ENCODE results near the gene GRIK5.

The GRIK5 gene

GRCh38 chr19:42096255-42096837 lies 26.3 kb upstream of the GRIK5 start:
- Histone ChIP-seq H3K79me2 (ENCODE audit: control insufficient read depth, low read length) (no peaks in the 10 kb centered on the region), H3K36me3 (ENCODE audit: control insufficient read depth, low read length) (peaks cover 85% of the 10 kb centered on the region), H3F3A (ENCODE audit: control insufficient read depth, insufficient read depth) (0 out of 2 replicates have a peak, but pooled peaks cover 9% of the 10 kb centered on the region), H3K27me3 (ENCODE audit: control insufficient read depth, low read length) (no peaks in the 10 kb centered on the region), H3K9me3 (ENCODE audit: control insufficient read depth, insufficient read depth, low read length) (no peaks in the 10 kb centered on the region), H3K27ac (ENCODE audit: low read depth, low read length) (no peak overlapping the region), H3K9me2 (replicated peaks; ENCODE audit: control insufficient read depth, low read length) (no peaks in the 10 kb centered on the region), H3K4me1 (ENCODE audit: control insufficient read depth, low read length) (peaks cover 6% of the 10 kb centered on the region; the same call in 1 of the 2 replicates), H4K20me1 (ENCODE audit: control insufficient read depth, insufficient read depth, low read depth, low read length) (no peaks in the 10 kb centered on the region), H3K4me2 (ENCODE audit: low read length) (no peak overlapping the region), H3K4me3 (ENCODE audit: low read length) (no peak overlapping the region)
- no peak for TF ChIP-seq CTCF (IDR thresholded peaks at IDR 0.05; ENCODE audit: low read depth, low read length, poor library complexity, severe bottlenecking)
- no peak for TF ChIP-seq EZH2phosphoT487 (IDR thresholded peaks at IDR 0.05; ENCODE audit: borderline replicate concordance, low read length)

GRCh38 chr19:42095814-42096230 lies 25.8 kb upstream of the GRIK5 start:
- H3K79me2 ChIP-seq (ENCODE audit: control insufficient read depth, low read length), result no peaks in the 10 kb centered on the region
- no peaks in the 10 kb centered on the region for H3K9me3 ChIP-seq (ENCODE audit: control insufficient read depth, insufficient read depth, low read length)
- no peaks in the 10 kb centered on the region for H3K9me2 ChIP-seq (replicated peaks; ENCODE audit: control insufficient read depth, low read length)
- peaks cover 9% of the 10 kb centered on the region; the same call in 1 of the 2 replicates for H3F3A ChIP-seq (ENCODE audit: control insufficient read depth, insufficient read depth)
- H3K4me3 ChIP-seq (ENCODE audit: low read length), result no peak overlapping the region
- H3K27ac ChIP-seq (ENCODE audit: low read depth, low read length), result no peak overlapping the region
- no peak overlapping the region for H3K4me2 ChIP-seq (ENCODE audit: low read length)
- no peaks in the 10 kb centered on the region for H3K27me3 ChIP-seq (ENCODE audit: control insufficient read depth, low read length)
- H4K20me1 ChIP-seq (ENCODE audit: control insufficient read depth, insufficient read depth, low read depth, low read length), result no peaks in the 10 kb centered on the region
- no peak for TF ChIP-seq EZH2phosphoT487 (IDR thresholded peaks at IDR 0.05; ENCODE audit: borderline replicate concordance, low read length)
- no peak for TF ChIP-seq CTCF (IDR thresholded peaks at IDR 0.05; ENCODE audit: low read depth, low read length, poor library complexity, severe bottlenecking)
- peaks cover 82% of the 10 kb centered on the region for H3K36me3 ChIP-seq (ENCODE audit: control insufficient read depth, low read length)
- peaks cover 10% of the 10 kb centered on the region; the same call in 1 of the 2 replicates for H3K4me1 ChIP-seq (ENCODE audit: control insufficient read depth, low read length)

DNA sequence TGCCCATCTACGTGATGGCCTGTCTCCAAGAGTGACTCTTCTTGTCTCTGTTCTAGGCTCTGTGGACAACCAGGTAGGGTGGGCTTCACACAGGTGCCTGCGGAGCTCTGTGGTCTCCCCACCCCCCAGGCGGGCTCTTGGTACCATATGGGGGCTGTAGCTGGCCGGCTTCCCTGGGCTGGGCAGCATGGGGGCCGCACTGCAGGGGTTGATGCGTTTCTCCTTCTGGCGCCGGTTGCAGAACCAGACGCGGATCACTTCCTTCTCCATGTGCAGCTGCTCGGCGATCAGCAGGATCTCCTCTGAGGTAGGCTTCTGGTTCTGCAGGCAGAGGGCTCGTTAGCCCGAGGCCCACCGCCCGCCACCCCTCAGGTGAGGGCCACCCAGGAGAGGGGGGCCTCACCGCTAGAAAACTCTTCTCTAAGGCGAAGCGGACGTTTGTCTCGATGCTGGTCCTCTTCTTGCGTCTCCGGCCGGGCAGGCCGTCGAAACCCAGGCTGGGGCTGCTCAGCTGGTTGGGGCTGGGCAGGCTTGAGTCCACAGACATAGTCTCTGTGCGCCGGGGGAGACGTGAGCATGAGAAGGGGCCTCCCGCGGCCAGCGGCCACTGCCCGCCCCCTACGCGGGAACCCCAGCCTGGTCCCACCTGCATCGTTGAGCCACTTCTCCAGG lies 25.3 kb upstream of the GRIK5 start:
- Histone ChIP-seq H3K27ac (ENCODE audit: low read depth, low read length) (no peak overlapping the region), H3K4me3 (ENCODE audit: low read length) (no peak overlapping the region), H3K4me2 (ENCODE audit: low read length) (no peak overlapping the region), H3F3A (ENCODE audit: control insufficient read depth, insufficient read depth) (peaks cover 9% of the 10 kb centered on the region; the same call in 1 of the 2 replicates), H3K27me3 (ENCODE audit: control insufficient read depth, low read length) (no peaks in the 10 kb centered on the region), H3K36me3 (ENCODE audit: control insufficient read depth, low read length) (peaks cover 83% of the 10 kb centered on the region), H4K20me1 (ENCODE audit: control insufficient read depth, insufficient read depth, low read depth, low read length) (no peaks in the 10 kb centered on the region), H3K9me2 (replicated peaks; ENCODE audit: control insufficient read depth, low read length) (no peaks in the 10 kb centered on the region), H3K4me1 (ENCODE audit: control insufficient read depth, low read length) (peaks cover 15% of the 10 kb centered on the region), H3K9me3 (ENCODE audit: control insufficient read depth, insufficient read depth, low read length) (no peaks in the 10 kb centered on the region), H3K79me2 (ENCODE audit: control insufficient read depth, low read length) (no peaks in the 10 kb centered on the region)
- TF ChIP-seq EZH2phosphoT487 (IDR thresholded peaks at IDR 0.05; ENCODE audit: borderline replicate concordance, low read length) (no peak), CTCF (IDR thresholded peaks at IDR 0.05; ENCODE audit: low read depth, low read length, poor library complexity, severe bottlenecking) (no peak)

Data from DOHH2 (cell line).